Measurements from ENCODE around the gene BAIAP2L1. TPM values are rescaled to one million over a fixed set of nuclear protein-coding genes. Genes with fewer than 3 reads are reported as not detected.
A peak's percentile ranks its signal among the peaks of the same experiment; 100 is the strongest.
"Not testable (repeated sequence)": the region's sequence is repeated elsewhere in the genome, so short reads cannot be mapped to it uniquely, and the experiment has no call there.

The BAIAP2L1 gene, protein sequence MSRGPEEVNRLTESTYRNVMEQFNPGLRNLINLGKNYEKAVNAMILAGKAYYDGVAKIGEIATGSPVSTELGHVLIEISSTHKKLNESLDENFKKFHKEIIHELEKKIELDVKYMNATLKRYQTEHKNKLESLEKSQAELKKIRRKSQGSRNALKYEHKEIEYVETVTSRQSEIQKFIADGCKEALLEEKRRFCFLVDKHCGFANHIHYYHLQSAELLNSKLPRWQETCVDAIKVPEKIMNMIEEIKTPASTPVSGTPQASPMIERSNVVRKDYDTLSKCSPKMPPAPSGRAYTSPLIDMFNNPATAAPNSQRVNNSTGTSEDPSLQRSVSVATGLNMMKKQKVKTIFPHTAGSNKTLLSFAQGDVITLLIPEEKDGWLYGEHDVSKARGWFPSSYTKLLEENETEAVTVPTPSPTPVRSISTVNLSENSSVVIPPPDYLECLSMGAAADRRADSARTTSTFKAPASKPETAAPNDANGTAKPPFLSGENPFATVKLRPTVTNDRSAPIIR
- total RNA-seq: 2.1 TPM
- long read RNA-seq, partial matches to known transcripts: 0 of 1 reads
- long read RNA-seq, other reads (novel, unspliced or antisense): 1 of 1 reads

DNA sequence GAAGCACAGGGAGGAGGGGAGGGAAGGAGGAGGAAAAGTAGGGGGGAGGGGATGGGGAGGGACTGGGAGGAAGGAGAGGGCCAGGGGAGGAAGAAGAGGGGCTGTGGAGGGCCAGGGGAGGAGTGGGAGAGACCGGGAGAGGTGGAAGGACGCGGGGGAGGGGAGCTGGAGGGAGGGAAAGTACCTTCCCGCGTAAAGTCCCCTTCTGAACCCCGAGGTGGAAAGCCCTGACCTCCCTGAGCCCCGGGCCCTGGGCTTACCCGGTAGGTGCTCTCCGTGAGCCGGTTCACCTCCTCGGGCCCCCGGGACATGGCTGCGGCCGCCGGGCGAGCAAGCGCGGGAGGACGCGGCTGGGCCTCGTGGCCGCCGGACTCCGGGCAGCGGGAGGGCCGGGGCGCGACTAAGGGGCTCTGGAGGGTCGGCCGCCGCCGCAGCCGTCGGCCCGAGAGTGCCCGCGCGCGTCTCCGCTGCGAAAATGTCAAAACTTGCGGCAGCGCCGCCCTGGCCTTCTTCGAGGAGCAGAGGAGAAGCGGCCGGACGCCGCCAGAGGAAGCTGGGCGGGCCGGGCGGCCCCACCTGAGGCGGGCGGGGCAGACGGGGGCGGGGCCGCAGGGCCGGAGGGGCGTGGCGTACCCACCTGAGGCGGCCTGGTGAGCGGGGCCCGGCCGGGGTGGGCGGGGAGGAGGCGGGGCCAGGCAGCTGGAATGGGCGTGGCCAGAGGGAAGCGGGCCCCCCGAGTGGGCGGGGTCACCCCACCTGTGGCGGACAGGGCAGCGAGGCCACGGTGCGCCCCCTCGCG is at the start of gene BAIAP2L1:
Gene BAIAP2L1, minus strand, starts transcription at position 549 of the 799 bp plus-strand sequence. Its CDS starts 238 bp downstream, at position 311.
- Histone ChIP-seq H3K4me1 (peaks cover 16% of the 10 kb centered on the region), H3K27me3 (ENCODE audit: low read depth) (peaks cover 42% of the 10 kb centered on the region), H3K36me3 (no peaks in the 10 kb centered on the region), H3K4me3 (peak within 1 kb of the TSS; percentile 82), H3K9me3 (replicated peaks) (no peaks in the 10 kb centered on the region), H3K27ac (replicated peaks) (peak within 1 kb of the TSS; percentile 69)
- DNase-seq: peak; percentile 76
- TF ChIP-seq, protein P1, sequence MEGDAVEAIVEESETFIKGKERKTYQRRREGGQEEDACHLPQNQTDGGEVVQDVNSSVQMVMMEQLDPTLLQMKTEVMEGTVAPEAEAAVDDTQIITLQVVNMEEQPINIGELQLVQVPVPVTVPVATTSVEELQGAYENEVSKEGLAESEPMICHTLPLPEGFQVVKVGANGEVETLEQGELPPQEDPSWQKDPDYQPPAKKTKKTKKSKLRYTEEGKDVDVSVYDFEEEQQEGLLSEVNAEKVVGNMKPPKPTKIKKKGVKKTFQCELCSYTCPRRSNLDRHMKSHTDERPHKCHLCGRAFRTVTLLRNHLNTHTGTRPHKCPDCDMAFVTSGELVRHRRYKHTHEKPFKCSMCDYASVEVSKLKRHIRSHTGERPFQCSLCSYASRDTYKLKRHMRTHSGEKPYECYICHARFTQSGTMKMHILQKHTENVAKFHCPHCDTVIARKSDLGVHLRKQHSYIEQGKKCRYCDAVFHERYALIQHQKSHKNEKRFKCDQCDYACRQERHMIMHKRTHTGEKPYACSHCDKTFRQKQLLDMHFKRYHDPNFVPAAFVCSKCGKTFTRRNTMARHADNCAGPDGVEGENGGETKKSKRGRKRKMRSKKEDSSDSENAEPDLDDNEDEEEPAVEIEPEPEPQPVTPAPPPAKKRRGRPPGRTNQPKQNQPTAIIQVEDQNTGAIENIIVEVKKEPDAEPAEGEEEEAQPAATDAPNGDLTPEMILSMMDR (IDR thresholded peaks at IDR 0.05; ENCODE audit: borderline replicate concordance): no peak
- intact Hi-C loops (cut with micrococcal nuclease): loop anchor here (10.0 kb wide), 1 partner anchor 106 kb away; no protein-coding TSS in a partner anchor

DNA sequence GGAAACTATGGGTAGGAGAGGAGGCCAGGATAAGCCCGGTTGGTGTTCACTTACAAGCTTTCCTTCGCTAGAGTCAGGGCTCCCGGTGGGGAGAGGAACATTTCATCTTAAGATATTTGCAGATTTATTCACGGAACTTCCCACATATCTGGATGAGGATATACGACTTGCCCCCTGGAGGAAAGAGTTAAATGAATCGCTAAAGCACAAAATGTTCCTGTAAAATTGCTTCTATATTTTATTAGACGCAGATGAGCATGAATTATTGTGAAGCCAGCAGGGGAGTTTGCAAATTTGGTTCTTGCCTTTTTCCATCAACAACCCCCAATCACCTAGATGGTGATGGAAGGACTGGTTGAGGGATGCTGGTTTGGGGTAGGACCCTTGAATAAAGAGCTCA is 47.9 kb upstream of the BAIAP2L1 start:
- intact Hi-C loops (cut with micrococcal nuclease): no loop called here
- TF ChIP-seq, protein P1 (IDR thresholded peaks at IDR 0.05; ENCODE audit: borderline replicate concordance): no peak
- Histone ChIP-seq H3K27me3 (ENCODE audit: low read depth) (peaks cover 8% of the 10 kb centered on the region), H3K4me1 (no peaks in the 10 kb centered on the region), H3K4me3 (no peak overlapping the region), H3K36me3 (no peaks in the 10 kb centered on the region), H3K27ac (replicated peaks) (no peak overlapping the region), H3K9me3 (replicated peaks) (peaks cover 16% of the 10 kb centered on the region)
- no peak for DNase-seq

DNA sequence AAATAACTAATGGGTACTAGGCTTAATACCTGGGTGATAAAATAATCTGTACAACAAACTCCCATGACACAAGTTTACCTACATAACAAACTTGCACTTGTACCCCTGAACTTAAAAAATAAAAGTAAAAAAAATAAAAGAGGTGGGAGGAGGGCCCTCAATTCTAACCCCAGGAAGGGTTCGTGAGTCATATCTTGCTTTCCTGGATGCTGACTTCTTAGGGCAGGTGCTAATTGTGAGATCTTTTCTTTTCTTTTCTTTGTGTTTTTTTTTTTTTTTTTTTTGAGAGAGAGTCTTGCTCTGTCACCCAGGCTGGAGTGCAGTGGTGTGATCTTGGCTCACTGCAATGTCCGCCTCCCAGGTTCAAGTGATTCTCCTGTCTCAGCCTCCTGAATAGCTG is 40.1 kb upstream of the BAIAP2L1 start:
- H3K36me3 ChIP-seq; intact Hi-C loops (cut with micrococcal nuclease); H3K4me3 ChIP-seq; H3K4me1 ChIP-seq; H3K27ac ChIP-seq (replicated peaks); DNase-seq: not testable (repeated sequence)
- H3K9me3 ChIP-seq (replicated peaks): peaks cover 11% of the 10 kb centered on the region
- peaks cover 28% of the 10 kb centered on the region for H3K27me3 ChIP-seq (ENCODE audit: low read depth)

DNA sequence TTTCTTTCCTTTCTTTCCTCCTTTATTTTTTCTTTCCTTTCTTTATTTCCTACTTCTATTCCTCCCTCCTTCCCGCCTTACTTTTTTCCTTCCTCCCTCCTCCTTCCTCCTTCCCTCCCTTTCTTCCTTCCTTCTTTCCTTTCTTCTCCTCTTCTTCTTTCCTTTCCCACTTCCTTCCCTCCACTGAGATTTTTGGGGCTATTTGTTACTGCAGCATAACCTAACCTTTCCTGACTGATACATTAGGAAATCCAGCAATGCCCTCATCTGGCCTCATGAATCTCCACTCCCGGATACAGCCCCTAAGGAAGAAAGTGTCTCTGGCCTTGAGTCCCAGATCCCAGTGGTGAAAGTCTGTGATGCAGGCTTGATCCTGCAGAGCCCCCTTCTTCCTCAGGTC is 38.6 kb upstream of the BAIAP2L1 start:
- no peak for DNase-seq
- Histone ChIP-seq H3K36me3 (no peaks in the 10 kb centered on the region), H3K9me3 (replicated peaks) (peaks cover 11% of the 10 kb centered on the region), H3K4me1 (no peaks in the 10 kb centered on the region), H3K27me3 (ENCODE audit: low read depth) (peaks cover 24% of the 10 kb centered on the region), H3K27ac (replicated peaks) (no peak overlapping the region), H3K4me3 (no peak overlapping the region)
- intact Hi-C loops (cut with micrococcal nuclease): loop anchor here (10.0 kb wide), 1 partner anchor 305 kb away; no protein-coding TSS in a partner anchor
- TF ChIP-seq, protein P1 (IDR thresholded peaks at IDR 0.05; ENCODE audit: borderline replicate concordance): no peak

DNA sequence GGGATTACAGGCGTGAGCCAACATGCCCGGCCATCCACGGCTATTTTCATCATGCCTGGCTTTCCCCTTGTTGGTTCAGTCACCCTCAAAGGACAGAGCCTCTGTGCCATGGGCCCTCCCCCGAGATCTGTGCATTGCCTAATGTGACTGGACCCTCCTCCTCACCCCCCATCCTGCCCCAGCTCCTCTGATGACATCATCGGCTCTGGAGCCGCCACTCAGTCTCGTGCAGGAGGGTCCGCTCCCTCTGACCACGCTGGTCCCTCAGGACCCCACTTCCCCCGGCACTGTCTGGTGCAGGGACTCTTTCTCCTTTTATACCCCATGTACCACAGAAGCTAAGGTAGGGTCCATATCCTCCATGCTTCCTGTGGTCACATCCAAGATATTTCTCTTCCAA is 33.2 kb upstream of the BAIAP2L1 start:
- peaks cover 13% of the 10 kb centered on the region for H3K27me3 ChIP-seq (ENCODE audit: low read depth)
- H3K4me3 ChIP-seq: no peak overlapping the region
- no peaks in the 10 kb centered on the region for H3K36me3 ChIP-seq
- no peaks in the 10 kb centered on the region for H3K4me1 ChIP-seq
- intact Hi-C loops (cut with micrococcal nuclease): loop anchor here (5.0 to 10.0 kb wide), 2 partner anchors 311 to 408 kb away; no protein-coding TSS in a partner anchor
- H3K9me3 ChIP-seq (replicated peaks): no peaks in the 10 kb centered on the region
- DNase-seq: no peak
- no peak overlapping the region for H3K27ac ChIP-seq (replicated peaks)
- TF ChIP-seq, protein P1 (IDR thresholded peaks at IDR 0.05; ENCODE audit: borderline replicate concordance): no peak

Measured in left ventricle myocardium inferior (tissue), 1 donor.